Astrocyte (in vitro differentiated cells and primary cell): ENCODE results near the gene L1CAM. TPM values are rescaled to one million over a fixed set of nuclear protein-coding genes. Genes with fewer than 3 reads are reported as not detected.
A peak's percentile ranks its signal among the peaks of the same experiment; 100 is the strongest.

Experiments used
- DNase-seq: peaks from one replicate; pipeline ENCODE4 v3.0.0-alpha.2; 2010; ENCODE audit warnings: low read depth
- FAIRE-seq: peaks from 2 replicates; lab custom pipeline; 2011; peaks lifted over from hg19 to GRCh38; lab: Jason Lieb, UNC
- H2AFZ ChIP-seq: 2 replicates; pipeline ENCODE4 v1.6.0; 2012; ENCODE audit warnings: low read depth, low read length, inconsistent platforms
- H3K27ac ChIP-seq: 2 replicates; pipeline ENCODE4 v1.5.1; 2011; ENCODE audit warnings: low read depth, low read length, inconsistent platforms
- H3K27me3 ChIP-seq: 2 replicates; pipeline ENCODE4 v1.6.0; 2011; ENCODE audit warnings: low read length, inconsistent platforms; ENCODE audit not compliant: insufficient read depth
- H3K36me3 ChIP-seq: 2 replicates; pipeline ENCODE4 v1.5.1; 2011; ENCODE audit warnings: low read length, inconsistent platforms; ENCODE audit not compliant: insufficient read depth
- H3K4me1 ChIP-seq: 2 replicates; pipeline ENCODE4 v1.5.1; 2011; ENCODE audit warnings: low read length, inconsistent platforms; ENCODE audit not compliant: insufficient read depth
- H3K4me2 ChIP-seq: 2 replicates; pipeline ENCODE4 v1.6.0; 2012; ENCODE audit warnings: low read length, inconsistent platforms
- H3K4me3 ChIP-seq: 2 replicates; pipeline ENCODE4 v1.5.1; 2011; ENCODE audit warnings: low read depth, mild to moderate bottlenecking, low read length, inconsistent platforms; ENCODE audit not compliant: insufficient read depth
- H3K79me2 ChIP-seq: 2 replicates; pipeline ENCODE4 v1.6.0; 2012; ENCODE audit warnings: mild to moderate bottlenecking, low read length, inconsistent platforms; ENCODE audit not compliant: insufficient read depth
- H3K9ac ChIP-seq: 2 replicates; pipeline ENCODE4 v1.6.0; 2012; ENCODE audit warnings: mild to moderate bottlenecking, low read length, inconsistent platforms
- H3K9me3 ChIP-seq: 2 replicates; pipeline ENCODE4 v1.5.1; 2012; ENCODE audit warnings: low read depth, mild to moderate bottlenecking, low read length, inconsistent platforms; ENCODE audit not compliant: insufficient read depth
- H4K20me1 ChIP-seq: 2 replicates; pipeline ENCODE4 v1.6.0; 2012; ENCODE audit warnings: low read length, inconsistent platforms; ENCODE audit not compliant: insufficient read depth
- H3K27ac Mint-ChIP-seq: one replicate; pipeline ENCODE4 v1.8.0; 2021; ENCODE audit warnings: mild to moderate bottlenecking, mixed read lengths; ENCODE audit not compliant: unreplicated experiment
- H3K27me3 Mint-ChIP-seq: one replicate; pipeline ENCODE4 v1.8.0; 2021; ENCODE audit warnings: low read depth, mixed read lengths; ENCODE audit not compliant: unreplicated experiment
- H3K36me3 Mint-ChIP-seq: one replicate; pipeline ENCODE4 v1.8.0; 2021; ENCODE audit warnings: low read depth, mixed read lengths; ENCODE audit not compliant: unreplicated experiment
- H3K4me1 Mint-ChIP-seq: one replicate; pipeline ENCODE4 v1.8.0; 2021; ENCODE audit warnings: low read depth, mixed read lengths; ENCODE audit not compliant: unreplicated experiment
- H3K4me3 Mint-ChIP-seq: one replicate; pipeline ENCODE4 v1.8.0; 2021; ENCODE audit warnings: mild to moderate bottlenecking, moderate library complexity, mixed read lengths; ENCODE audit not compliant: unreplicated experiment
- H3K9me3 Mint-ChIP-seq: one replicate; pipeline ENCODE4 v1.8.0; 2021; ENCODE audit warnings: mild to moderate bottlenecking, mixed read lengths; ENCODE audit not compliant: unreplicated experiment
- EZH2 ChIP-seq: IDR thresholded peaks from 2 replicates; pipeline ENCODE4 v1.6.1; 2012; ENCODE audit warnings: mild to moderate bottlenecking, low read length, inconsistent platforms; ENCODE audit not compliant: insufficient read depth
- total RNA-seq: library from RNA; stranded (reverse); gene quantifications from 2 replicates; pipeline ENCODE4 v1.2.1, GENCODE V29; 2021
- TF ChIP-seq, protein P1 (sequence below): IDR thresholded peaks from 2 replicates; pipeline ENCODE4 v1.5.1; 2011; ENCODE audit warnings: low read depth, mild to moderate bottlenecking, inconsistent platforms, low read length, moderate library complexity; ENCODE audit not compliant: insufficient read depth

The L1CAM gene
- total RNA-seq, 1 donor from 2014 or later: 347 TPM

DNA sequence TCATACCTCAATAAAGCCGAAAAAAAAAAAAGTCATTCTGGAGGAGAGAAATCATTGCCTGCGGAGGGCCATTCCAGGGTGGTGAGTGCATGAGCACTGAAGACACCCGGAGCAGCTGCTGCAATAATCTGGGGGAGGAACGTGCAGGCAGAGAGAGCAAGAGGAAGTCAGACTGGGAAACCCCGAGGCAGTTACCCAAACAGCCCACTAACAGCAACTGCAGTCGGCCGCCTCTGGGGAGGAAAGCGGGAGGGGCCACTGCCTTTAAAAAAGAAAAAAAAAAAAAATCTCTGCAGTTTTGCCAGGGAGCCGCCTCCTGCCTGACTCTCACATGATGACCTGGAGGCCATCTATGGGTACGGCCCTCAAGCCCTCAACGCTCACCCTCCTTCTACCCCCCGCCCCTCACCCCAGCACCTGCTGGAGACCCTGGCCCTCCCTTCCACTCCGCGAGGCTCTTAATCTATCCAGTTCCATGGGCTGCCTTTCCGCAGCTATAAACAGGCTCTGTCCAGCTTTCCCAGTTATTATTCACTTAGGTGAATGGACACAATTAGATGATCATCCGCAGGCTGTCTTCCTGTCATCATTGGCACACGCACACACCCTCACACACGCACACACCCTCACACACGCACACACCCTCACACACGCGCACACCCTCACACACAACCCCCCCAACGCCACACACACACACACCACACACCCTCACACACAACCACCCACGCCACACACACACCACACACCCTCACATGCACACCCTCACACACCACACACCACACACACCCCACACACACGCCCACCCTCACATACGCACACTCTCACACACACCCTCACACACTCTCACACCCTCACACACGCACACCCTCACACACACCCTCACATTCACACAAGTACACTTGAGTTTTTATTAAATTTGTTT lies 15.1 kb upstream of the L1CAM start:
- Histone ChIP-seq H3K9ac (no peak overlapping the region), H3K9me3 (no peaks in the 10 kb centered on the region), H3K4me2 (peak overlapping the region; percentile 52), H2AFZ (no peak overlapping the region), H4K20me1 (no peaks in the 10 kb centered on the region), H3K4me3 (no peak overlapping the region), H3K27ac (no peak overlapping the region), H3K4me1 (peaks cover 6% of the 10 kb centered on the region), H3K79me2 (no peaks in the 10 kb centered on the region), H3K36me3 (no peaks in the 10 kb centered on the region), H3K27me3 (peaks cover 3% of the 10 kb centered on the region)
- peak overlapping the region; percentile 54 for H3K4me3 Mint-ChIP-seq
- peak; percentile 87 for FAIRE-seq
- TF ChIP-seq, protein P1, sequence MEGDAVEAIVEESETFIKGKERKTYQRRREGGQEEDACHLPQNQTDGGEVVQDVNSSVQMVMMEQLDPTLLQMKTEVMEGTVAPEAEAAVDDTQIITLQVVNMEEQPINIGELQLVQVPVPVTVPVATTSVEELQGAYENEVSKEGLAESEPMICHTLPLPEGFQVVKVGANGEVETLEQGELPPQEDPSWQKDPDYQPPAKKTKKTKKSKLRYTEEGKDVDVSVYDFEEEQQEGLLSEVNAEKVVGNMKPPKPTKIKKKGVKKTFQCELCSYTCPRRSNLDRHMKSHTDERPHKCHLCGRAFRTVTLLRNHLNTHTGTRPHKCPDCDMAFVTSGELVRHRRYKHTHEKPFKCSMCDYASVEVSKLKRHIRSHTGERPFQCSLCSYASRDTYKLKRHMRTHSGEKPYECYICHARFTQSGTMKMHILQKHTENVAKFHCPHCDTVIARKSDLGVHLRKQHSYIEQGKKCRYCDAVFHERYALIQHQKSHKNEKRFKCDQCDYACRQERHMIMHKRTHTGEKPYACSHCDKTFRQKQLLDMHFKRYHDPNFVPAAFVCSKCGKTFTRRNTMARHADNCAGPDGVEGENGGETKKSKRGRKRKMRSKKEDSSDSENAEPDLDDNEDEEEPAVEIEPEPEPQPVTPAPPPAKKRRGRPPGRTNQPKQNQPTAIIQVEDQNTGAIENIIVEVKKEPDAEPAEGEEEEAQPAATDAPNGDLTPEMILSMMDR: no peak
- TF ChIP-seq EZH2: no peak
- peak overlapping the region; percentile 72 for H3K27ac Mint-ChIP-seq
- no peaks in the 10 kb centered on the region for H3K27me3 Mint-ChIP-seq
- H3K4me1 Mint-ChIP-seq: peaks cover 11% of the 10 kb centered on the region
- H3K36me3 Mint-ChIP-seq: no peaks in the 10 kb centered on the region
- peak; percentile 73 for DNase-seq
- H3K9me3 Mint-ChIP-seq: no peaks in the 10 kb centered on the region

DNA sequence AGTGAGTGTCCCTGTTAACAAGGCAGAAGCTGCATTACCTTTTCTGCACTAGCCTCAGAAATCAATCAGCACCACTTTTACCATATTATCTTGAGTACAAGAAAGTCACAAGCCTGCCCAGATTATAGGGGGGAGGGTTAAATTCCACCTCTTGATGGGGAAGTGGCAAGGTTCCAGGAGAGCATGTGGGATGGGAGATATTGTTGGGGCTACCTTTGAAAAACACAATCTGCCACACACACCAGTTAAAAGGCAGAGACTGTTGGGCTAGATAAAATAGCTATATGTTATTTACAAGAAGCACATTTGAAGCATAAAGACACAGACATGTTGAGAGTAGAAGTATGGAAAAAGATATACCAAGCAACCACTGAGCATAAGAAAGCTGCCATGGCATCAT lies 11.9 kb upstream of the L1CAM start:
- H3K9me3 Mint-ChIP-seq: no peaks in the 10 kb centered on the region
- no peak overlapping the region for H3K27ac Mint-ChIP-seq
- H3K9ac ChIP-seq: no peak overlapping the region
- no peak overlapping the region for H3K4me3 ChIP-seq
- H3K27ac ChIP-seq: no peak overlapping the region
- H2AFZ ChIP-seq: no peak overlapping the region
- H3K4me3 Mint-ChIP-seq: no peak overlapping the region
- H3K4me1 ChIP-seq: peaks cover 6% of the 10 kb centered on the region
- no peaks in the 10 kb centered on the region for H3K79me2 ChIP-seq
- H4K20me1 ChIP-seq: no peaks in the 10 kb centered on the region
- no peaks in the 10 kb centered on the region for H3K36me3 Mint-ChIP-seq
- TF ChIP-seq, protein P1: no peak
- no peak for TF ChIP-seq EZH2
- H3K4me2 ChIP-seq: no peak overlapping the region
- peaks cover 11% of the 10 kb centered on the region for H3K4me1 Mint-ChIP-seq
- no peaks in the 10 kb centered on the region for H3K27me3 Mint-ChIP-seq
- H3K9me3 ChIP-seq: no peaks in the 10 kb centered on the region
- DNase-seq (no peak), FAIRE-seq (no peak)
- H3K27me3 ChIP-seq: peaks cover 3% of the 10 kb centered on the region
- no peaks in the 10 kb centered on the region for H3K36me3 ChIP-seq

DNA sequence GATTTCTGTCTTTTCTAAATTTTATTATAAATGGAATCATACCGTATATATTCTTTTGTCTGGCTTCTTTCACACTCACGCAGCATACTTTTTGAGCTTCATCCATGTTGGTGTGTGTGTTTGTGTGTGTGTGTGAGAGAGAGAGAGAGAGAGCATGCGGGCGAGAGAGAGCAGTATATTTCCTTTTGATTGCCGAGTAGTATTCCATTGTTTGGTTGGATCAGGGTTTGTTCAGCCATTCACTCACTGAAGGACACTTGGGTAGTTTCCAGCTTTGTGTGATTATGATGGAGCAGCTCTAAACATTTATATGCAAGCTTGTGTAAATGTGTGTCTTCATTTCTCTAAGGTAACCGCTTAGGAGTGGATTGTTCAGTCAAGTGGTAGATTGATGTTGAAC lies 3.1 kb upstream of the L1CAM start:
- Mint-ChIP-seq H3K27ac (no peak overlapping the region), H3K9me3 (peaks cover 3% of the 10 kb centered on the region), H3K4me1 (peaks cover 9% of the 10 kb centered on the region), H3K4me3 (no peak overlapping the region), H3K27me3 (peaks cover 4% of the 10 kb centered on the region), H3K36me3 (no peaks in the 10 kb centered on the region)
- no peak overlapping the region for H3K27ac ChIP-seq
- H3K9ac ChIP-seq: no peak overlapping the region
- no peak overlapping the region for H3K4me3 ChIP-seq
- peaks cover 10% of the 10 kb centered on the region for H3K27me3 ChIP-seq
- H4K20me1 ChIP-seq: no peaks in the 10 kb centered on the region
- TF ChIP-seq EZH2: no peak
- TF ChIP-seq, protein P1: no peak
- no peaks in the 10 kb centered on the region for H3K4me1 ChIP-seq
- no peaks in the 10 kb centered on the region for H3K9me3 ChIP-seq
- H2AFZ ChIP-seq: no peak overlapping the region
- H3K4me2 ChIP-seq: no peak overlapping the region
- no peak for DNase-seq
- H3K79me2 ChIP-seq: no peaks in the 10 kb centered on the region
- FAIRE-seq: no peak
- no peaks in the 10 kb centered on the region for H3K36me3 ChIP-seq
